Thoracic aorta (tissue), 2 donors: Measurements from ENCODE around the gene ZNF382. TPM values are rescaled to one million over a fixed set of nuclear protein-coding genes. Genes with fewer than 3 reads are reported as not detected.

Source experiments
- ATAC-seq: fragments of 150-250 bp; one replicate; pipeline ENCODE4 v1.8.0; 2017; ENCODE audit warnings: low read depth; ENCODE audit not compliant: insufficient number of reproducible peaks, low FRiP score
- DNase-seq: peaks from one replicate; pipeline ENCODE4 v3.0.0-alpha.2; 2020; ENCODE audit warnings: low spot score
- H3K27ac ChIP-seq, 2 donors: fragments of 200-600 bp; sonication (generic); 1 replicate in 1 of 2; 2 replicates in 1 of 2; pipeline ENCODE4 v1.5.1; 2016; ENCODE audit warnings: mild to moderate bottlenecking in 2 of 2, moderate library complexity in 2 of 2
- H3K27me3 ChIP-seq: fragments of 200-600 bp; sonication (generic); replicated peaks from 2 replicates; pipeline ENCODE4 v1.6.0; 2016; ENCODE audit warnings: mild to moderate bottlenecking; ENCODE audit not compliant: insufficient read depth
- H3K36me3 ChIP-seq: fragments of 200-600 bp; sonication (generic); one replicate; pipeline ENCODE4 v1.5.1; 2016
- H3K4me1 ChIP-seq, 2 donors: fragments of 200-600 bp; sonication (generic); 1 replicate in 1 of 2; 2 replicates in 1 of 2; pipeline versions ENCODE4 v1.5.1 to v1.6.0; 2016; ENCODE audit warnings: low read depth in 2 of 2, mild to moderate bottlenecking in 1 of 2; ENCODE audit not compliant: control insufficient read depth in 1 of 2
- H3K4me3 ChIP-seq: fragments of 200-600 bp; sonication (generic); 2 replicates; pipeline ENCODE4 v1.5.1; 2016; ENCODE audit warnings: mild to moderate bottlenecking
- H3K9me3 ChIP-seq: fragments of 200-600 bp; sonication (generic); 2 replicates; pipeline ENCODE4 v1.5.1; 2016
- total RNA-seq, 2 donors: library from RNA; depleted of rRNA; stranded (reverse); fragments of >200 nt; gene quantifications; one replicate each; pipeline versions ENCODE4 v1.1.0 to v1.2.3, GENCODE V29; 2016
- TF ChIP-seq, protein P1 (sequence below): fragments of 200-600 bp; sonication (generic); IDR thresholded peaks from one replicate; pipeline ENCODE4 v1.5.1; 2019; ENCODE audit warnings: antibody characterized with exemption

Gene ZNF382
- total RNA-seq, 2 donors from 2014 or later, result 2.7 to 8.7 TPM

- Histone ChIP-seq H3K4me1 (peaks cover 3 to 12% of the 10 kb centered on the region in 2 donors), H3K4me3 (peak overlapping the region; percentile 91), H3K27ac (peak overlapping the region; percentile 10 to 65), H3K9me3 (no peaks in the 10 kb centered on the region), H3K36me3 (peaks cover 4% of the 10 kb centered on the region), H3K27me3 (no peaks in the 10 kb centered on the region)
- DNase-seq (peak; percentile 11), ATAC-seq (peak; percentile 8)
- TF ChIP-seq, protein P1, sequence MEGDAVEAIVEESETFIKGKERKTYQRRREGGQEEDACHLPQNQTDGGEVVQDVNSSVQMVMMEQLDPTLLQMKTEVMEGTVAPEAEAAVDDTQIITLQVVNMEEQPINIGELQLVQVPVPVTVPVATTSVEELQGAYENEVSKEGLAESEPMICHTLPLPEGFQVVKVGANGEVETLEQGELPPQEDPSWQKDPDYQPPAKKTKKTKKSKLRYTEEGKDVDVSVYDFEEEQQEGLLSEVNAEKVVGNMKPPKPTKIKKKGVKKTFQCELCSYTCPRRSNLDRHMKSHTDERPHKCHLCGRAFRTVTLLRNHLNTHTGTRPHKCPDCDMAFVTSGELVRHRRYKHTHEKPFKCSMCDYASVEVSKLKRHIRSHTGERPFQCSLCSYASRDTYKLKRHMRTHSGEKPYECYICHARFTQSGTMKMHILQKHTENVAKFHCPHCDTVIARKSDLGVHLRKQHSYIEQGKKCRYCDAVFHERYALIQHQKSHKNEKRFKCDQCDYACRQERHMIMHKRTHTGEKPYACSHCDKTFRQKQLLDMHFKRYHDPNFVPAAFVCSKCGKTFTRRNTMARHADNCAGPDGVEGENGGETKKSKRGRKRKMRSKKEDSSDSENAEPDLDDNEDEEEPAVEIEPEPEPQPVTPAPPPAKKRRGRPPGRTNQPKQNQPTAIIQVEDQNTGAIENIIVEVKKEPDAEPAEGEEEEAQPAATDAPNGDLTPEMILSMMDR, result no peak
Measured at GRCh38 chr19:36604656-36605100, 435 bp upstream of the ZNF382 start.

DNA sequence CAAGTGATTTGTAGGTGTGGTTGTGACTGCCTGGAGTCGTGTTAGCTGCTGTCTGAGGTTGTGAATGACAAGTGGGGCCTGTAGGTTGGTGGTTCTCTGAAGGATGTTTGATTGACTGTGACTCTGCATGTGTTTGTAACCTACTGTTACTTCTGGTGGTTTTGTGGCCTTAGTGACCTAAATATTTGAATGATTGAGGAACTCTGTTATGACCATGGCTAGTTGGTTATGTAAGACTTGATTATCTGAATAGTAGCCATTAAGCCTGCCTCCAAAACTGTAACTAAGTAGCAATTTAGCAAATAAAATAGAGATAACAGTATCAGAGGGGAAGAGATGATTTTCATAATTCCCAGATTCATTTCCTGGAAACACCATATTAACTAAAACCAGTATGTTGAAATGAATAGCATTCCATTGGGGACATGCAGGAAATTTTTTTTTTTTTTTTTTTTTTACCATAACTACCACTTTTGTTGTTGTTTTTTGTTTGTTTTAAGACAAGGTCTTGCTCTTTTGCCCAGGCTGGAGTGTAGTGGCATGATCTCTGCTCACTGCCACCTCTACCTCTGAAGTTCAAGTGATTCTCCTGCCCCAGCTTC, 865 bp downstream of the ZNF382 start:
- Histone ChIP-seq H3K4me3 (peak overlapping the region; percentile 91), H3K4me1 (peaks cover 3 to 12% of the 10 kb centered on the region in 2 donors), H3K27ac (peak overlapping the region; percentile 10 to 65), H3K27me3 (no peaks in the 10 kb centered on the region), H3K36me3 (peaks cover 4% of the 10 kb centered on the region), H3K9me3 (no peaks in the 10 kb centered on the region)
- TF ChIP-seq, protein P1, result no peak
- peak; percentile 8 for ATAC-seq
- DNase-seq, result no peak

GRCh38 chr19:36627057-36627456, 21.9 kb downstream of the ZNF382 start:
- Histone ChIP-seq H3K4me1 (no peaks in the 10 kb centered on the region), H3K4me3 (no peak overlapping the region), H3K27ac (no peak overlapping the region), H3K9me3 (peaks cover 97% of the 10 kb centered on the region), H3K36me3 (peaks cover 12% of the 10 kb centered on the region), H3K27me3 (no peaks in the 10 kb centered on the region)
- no peak for ATAC-seq
- no peak for DNase-seq
- TF ChIP-seq, protein P1, result no peak

GRCh38 chr19:36635342-36635741, 30.2 kb downstream of the ZNF382 start:
- Histone ChIP-seq H3K4me1 (no peaks in the 10 kb centered on the region), H3K4me3 (no peak overlapping the region), H3K27ac (no peak overlapping the region), H3K27me3 (no peaks in the 10 kb centered on the region), H3K9me3 (peaks cover 98% of the 10 kb centered on the region), H3K36me3 (peaks cover 43% of the 10 kb centered on the region)
- ATAC-seq (no peak), DNase-seq (no peak)
- TF ChIP-seq, protein P1, result no peak

- Histone ChIP-seq H3K27ac (no peak overlapping the region), H3K4me3 (no peak overlapping the region), H3K9me3 (peaks cover 97% of the 10 kb centered on the region), H3K27me3 (no peaks in the 10 kb centered on the region), H3K36me3 (peaks cover 72% of the 10 kb centered on the region), H3K4me1 (no peaks in the 10 kb centered on the region)
- ATAC-seq, result no peak
- DNase-seq, result no peak
- TF ChIP-seq, protein P1, result no peak
Measured at GRCh38 chr19:36638862-36639510, 33.9 kb downstream of the ZNF382 start.
